GM18909 (cell line): ENCODE results near the gene ELAPOR2.
"Not testable (repeated sequence)": the region's sequence is repeated elsewhere in the genome, so short reads cannot be mapped to it uniquely, and the experiment has no call there.

Experiments
- ATAC-seq: cut with Tn5 transposase; IDR thresholded peaks from one replicate; pipeline ENCODE4 v1.9.1; 2021; ENCODE audit warnings: mild to moderate bottlenecking; ENCODE audit not compliant: unreplicated experiment, poor library complexity

Gene ELAPOR2

GRCh38 chr7:87059525-87060287 is at the start of gene ELAPOR2:
ELAPOR2 (minus strand) TSS chr7:87059654; CDS start chr7:87059513, 141 bp downstream.
- peak; percentile 97 for ATAC-seq

DNA sequence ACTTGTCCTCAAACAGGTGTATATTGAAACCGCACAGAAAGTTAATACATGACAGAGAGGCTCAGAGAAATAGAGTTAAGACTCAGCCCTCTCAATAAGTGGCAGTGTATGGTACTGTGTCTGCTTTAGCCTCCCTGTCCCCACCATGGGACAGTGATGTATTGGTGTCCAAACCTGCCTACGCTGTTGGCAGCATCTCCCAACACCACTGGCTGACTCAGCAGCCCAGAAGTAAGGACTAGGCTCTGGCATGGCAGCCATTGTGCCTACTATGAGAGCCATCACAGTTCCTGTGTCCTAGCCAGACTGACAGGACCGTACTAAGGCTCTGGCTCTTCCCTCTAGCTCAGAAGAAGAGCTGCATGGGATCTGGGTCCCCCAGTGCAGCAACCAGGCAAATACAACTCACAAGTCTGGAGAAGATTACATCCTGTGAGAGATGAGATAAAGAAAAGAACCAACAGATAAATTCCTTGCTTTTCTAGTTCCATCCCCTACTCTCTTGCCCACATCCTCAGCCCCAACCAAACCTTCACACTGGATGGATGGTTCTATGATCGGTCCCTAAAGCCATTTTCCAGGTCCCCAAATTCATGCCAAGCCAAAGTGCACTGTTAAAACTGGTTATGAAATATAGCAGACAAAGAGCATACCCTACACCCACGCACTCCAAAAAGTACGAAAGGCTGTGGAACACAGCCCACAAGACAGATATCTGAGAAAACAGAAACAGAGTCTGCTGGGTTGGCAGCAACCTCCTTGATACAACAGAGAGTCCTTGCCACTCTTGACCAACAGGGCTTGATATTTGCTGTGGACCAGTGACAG is 48.7 kb upstream of the ELAPOR2 start:
- ATAC-seq, result no peak

GRCh38 chr7:87106974-87107612 is 47.6 kb upstream of the ELAPOR2 start:
- no peak for ATAC-seq

DNA sequence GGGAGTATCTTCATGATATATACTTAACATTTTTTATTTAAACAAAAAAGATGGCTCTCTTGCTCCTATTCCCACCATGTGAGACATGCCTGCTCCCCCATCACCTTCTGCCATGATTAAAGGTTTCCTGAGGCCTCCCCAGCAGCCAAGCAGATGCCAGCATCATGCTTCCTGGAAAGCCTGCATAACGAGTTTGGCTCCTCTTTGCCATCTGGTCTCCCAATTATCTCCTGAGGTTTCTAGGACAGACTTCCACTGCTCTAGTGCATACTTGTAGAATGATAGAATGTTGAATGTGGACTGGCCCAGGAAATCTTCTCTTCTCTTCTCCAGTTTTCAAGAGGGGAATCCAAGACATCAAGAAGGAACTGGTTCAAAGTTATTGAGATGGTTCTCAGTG is 45.9 kb upstream of the ELAPOR2 start:
- no peak for ATAC-seq

DNA sequence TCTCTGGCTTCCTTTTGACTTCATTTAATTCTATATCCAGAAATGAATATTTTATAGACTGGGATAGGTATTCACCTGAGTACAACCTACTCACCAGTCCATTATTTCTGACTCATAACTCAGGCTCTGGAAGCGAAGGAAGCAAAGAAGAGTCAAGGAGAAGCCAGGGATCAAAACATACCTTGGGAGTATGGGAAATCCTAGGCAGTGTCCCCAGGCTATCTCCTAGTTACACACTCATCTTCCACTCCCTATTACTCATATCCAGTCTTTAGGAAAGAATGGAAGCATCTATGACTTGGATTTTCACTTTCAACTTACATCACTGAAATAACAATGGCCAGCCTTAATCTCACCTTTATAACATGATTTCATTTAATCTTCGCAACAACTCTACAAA is 40.9 kb upstream of the ELAPOR2 start:
- no peak for ATAC-seq

DNA sequence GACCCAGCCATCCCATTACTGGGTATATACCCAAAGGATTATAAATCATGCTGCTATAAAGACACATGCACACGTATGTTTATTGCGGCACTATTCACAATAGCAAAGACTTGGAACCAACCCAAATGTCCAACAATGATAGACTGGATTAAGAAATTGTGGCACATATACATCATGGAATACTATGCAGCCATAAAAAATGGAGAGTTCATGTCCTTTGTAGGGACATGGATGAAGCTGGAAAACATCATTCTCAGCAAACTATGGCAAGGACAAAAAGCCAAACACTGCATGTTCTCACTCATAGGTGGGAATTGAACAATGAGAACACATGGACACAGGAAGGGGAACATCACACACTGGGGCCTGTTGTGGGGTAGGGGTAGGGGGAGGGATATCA is 37.9 kb upstream of the ELAPOR2 start:
- not testable (repeated sequence) for ATAC-seq

GRCh38 chr7:87094322-87094721 is 34.9 kb upstream of the ELAPOR2 start:
- ATAC-seq, result no peak

GRCh38 chr7:87092568-87093091 is 33.2 kb upstream of the ELAPOR2 start:
- no peak for ATAC-seq

DNA sequence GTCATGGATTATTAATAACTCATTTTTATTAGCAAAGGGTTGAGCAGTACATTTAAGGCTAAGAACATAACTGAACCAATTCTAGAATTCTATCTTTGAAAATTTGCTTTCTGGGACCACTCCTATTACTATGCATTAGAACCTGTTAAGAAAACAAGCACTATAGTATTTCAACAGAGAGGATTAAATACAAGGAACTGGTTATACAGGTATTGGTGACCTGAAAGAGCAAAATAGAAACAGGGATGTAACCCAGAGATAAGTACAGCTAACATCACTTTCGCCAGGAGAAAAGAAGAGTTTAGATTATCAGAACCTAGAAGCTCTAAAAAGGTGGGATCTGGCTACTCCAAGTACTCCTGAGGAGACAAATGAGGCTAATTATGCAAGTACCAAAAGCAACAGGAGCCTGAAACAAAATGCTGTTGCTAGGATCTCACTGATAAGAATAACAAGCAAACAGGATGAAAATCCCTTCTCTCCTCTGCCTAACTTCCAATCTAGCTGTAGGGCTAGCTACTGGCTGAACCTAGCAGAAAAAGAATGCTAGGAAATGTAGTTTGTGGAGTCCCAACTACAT is 32.1 kb upstream of the ELAPOR2 start:
- no peak for ATAC-seq

DNA sequence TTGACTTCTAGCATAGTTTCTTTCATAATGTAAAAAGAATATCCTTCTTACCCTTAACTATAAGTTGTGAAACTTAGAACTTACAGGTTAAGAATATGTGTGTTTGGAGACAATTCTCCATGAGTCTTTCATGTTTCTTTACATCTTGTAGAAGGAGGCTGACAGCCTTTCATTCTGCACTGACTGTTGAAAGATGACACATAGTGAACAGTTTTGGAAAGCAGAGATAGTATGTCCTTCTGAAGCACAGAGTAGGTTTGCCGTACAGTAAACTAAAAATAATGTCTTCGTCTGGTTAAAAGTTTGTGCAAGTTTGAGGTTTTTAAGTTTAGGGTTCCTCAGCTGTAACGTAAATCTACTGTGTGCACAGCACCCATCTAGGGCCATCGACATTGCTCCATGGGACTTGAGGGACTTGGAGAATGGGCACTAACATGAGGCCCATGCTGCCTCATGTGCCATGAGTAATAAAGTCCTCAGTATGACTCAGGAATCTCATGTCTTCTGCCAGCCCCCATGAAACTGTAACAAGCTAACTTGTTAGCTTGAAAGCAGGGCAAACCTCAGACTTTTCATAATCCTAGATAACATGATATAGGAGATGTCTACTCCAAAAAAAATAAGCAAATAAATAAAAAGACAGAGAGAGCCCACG is 24.5 kb upstream of the ELAPOR2 start:
- no peak for ATAC-seq

DNA sequence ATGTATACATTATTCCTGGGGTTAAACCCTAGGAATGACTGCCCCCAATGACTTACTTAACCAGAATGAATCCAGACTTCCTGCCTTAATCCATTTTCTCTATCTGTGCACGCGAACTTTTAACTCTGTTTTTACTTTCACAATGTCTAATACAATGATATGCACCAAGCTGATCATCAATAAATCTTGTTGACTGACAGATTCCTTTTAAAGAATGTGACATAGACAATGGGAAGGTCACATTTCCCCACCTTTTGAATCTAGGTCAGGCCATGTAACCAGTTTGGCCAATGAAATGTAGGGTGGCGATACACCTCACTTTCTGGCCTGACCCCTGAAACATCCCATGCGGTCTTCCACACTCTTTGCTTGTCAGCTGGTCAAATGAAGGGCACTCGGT is 23.2 kb upstream of the ELAPOR2 start:
- ATAC-seq, result no peak

GRCh38 chr7:87075671-87076404 is 16.4 kb upstream of the ELAPOR2 start:
- ATAC-seq, result peak; percentile 75

DNA sequence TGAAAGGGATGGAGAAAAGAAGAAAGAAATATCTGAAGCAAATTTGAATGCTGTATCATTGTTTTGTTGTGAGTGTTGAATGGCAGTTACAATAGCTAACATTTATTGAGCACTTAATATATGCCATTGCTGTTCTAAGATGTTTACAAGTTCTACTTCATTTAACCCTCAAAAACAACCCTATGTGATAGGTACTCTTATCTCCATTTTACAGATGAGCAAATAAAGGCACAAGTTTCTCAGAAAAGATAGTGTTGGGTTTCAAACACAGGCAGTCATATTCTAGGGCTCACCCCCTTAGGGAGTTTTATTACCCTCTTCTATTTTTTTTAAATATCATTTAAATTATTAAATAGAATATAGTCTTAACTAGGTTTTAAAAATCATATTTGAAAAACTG is 8.3 kb upstream of the ELAPOR2 start:
- ATAC-seq, result no peak

GRCh38 chr7:87060288-87060537 is 759 bp upstream of the ELAPOR2 start:
- no peak for ATAC-seq

DNA sequence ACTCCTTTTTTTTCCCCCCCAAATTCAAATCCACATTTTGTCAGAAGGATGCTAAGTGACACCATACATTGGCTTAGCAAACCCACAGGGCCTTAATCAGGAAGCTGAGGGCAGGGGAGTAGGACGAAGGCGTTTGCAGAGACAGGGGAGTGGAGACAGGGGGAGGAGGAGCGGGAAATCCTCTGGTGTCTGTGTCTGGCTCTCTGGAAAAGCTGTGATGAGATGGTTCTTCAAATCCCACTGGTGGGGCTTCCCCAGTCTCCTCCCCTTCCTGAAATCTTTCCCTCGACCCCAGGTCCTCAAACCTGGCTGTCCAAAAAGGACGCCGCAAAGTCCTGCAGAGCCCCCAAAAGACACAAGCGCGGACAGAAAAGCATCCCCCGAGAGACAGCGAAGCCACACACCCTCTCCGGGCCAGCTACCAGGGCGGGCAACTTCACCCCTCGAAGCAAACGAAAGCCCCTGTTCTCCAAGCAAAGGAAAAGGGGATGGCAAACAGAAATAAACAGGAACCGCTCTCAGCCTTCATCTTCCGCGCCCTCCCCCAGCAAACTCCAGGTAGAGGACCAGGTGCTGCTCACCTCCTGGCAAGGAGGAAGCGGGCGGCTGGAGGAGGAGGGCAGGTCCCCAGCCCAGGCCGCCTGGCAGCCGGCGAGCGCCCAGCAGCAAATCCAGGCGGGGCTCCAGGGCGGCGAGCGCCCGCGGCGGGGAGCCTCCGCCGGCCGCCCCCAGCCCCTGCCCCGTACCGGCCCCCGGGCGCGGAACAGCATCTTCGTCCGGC is 520 bp downstream of the ELAPOR2 start:
- peak; percentile 55 for ATAC-seq

DNA sequence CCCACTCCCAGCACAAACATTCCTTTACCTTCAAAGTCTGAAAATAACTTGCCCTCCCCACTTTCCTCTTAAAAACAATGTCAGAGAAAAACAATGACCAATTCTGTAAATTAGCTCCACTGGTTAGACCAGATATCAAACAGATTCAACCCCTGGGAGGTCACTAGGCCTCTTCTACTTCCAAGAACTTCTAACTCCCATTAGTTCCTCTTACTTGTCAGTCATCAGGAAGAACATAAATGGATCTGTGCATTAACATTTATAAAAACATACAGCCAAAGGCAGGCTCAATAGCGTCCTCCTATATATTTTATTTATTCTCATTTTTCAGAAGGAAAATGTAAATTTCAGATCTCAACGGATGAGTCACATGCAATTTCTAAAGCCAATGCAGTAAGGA is 2.2 kb downstream of the ELAPOR2 start:
- no peak for ATAC-seq

DNA sequence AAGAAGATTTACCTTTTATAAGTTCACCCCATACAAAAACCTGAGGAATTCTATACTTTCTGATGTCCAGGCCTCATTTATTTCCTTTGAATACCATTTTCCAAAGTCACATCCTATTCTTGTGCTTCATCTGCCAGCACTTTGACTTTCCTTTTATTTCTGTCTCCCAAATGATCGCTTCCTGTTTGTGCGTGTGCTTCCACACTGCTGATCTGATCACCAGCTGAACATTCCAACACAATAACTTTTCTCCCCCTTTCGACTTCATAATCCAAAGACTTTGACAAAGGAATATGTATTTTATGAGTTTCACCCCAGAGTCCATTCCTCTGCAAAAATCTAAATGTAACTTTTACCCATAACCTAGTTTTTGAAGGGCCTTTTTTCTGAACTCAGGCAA is 3.1 kb downstream of the ELAPOR2 start:
- no peak for ATAC-seq

DNA sequence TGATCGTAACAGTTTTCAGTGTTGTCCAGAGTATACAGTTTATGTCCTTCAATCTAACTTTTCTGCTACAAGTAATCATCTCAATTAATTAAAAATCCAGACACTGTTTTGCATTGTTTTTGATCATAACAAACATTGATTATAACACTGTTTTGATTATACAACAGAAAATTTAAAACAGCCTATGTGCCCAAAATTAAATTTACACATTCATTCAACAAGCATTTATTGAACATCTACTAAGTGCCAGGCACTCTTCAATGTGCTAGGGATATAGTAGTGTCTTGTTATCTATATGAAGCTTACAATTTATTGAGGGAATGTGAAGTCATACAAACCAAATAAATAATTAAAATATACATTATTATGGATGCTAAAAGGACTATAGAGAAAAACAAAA is 10.6 kb downstream of the ELAPOR2 start:
- ATAC-seq, result no peak

GRCh38 chr7:87046456-87046855 is 13.0 kb downstream of the ELAPOR2 start:
- no peak for ATAC-seq
